ENCODE data around the gene POU2AF2.

DNA sequence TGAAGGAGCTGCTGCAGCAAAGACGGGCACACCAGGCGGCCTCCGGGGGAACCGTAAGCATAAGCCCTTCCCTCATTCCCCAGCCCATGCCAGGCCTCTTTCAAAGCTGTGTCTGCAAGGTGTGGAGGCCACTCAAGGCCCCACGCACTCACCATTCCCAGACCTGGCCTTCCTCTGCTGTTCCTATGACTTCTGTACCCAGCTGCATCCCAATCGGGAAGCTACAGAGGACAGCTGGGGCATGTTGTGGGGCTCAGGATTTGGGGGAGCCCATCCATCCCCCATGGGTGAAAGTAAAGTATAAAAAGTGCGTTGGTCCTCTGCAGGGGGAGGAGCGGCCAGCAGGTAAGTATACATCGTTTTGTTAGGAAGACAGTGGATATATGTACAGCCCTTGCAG, 55.0 kb downstream of the POU2AF2 start:
- TF ChIP-seq, protein P1, sequence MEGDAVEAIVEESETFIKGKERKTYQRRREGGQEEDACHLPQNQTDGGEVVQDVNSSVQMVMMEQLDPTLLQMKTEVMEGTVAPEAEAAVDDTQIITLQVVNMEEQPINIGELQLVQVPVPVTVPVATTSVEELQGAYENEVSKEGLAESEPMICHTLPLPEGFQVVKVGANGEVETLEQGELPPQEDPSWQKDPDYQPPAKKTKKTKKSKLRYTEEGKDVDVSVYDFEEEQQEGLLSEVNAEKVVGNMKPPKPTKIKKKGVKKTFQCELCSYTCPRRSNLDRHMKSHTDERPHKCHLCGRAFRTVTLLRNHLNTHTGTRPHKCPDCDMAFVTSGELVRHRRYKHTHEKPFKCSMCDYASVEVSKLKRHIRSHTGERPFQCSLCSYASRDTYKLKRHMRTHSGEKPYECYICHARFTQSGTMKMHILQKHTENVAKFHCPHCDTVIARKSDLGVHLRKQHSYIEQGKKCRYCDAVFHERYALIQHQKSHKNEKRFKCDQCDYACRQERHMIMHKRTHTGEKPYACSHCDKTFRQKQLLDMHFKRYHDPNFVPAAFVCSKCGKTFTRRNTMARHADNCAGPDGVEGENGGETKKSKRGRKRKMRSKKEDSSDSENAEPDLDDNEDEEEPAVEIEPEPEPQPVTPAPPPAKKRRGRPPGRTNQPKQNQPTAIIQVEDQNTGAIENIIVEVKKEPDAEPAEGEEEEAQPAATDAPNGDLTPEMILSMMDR (IDR thresholded peaks at IDR 0.05; ENCODE audit: poor library complexity) = no peak
- TF ChIP-seq EZH2phosphoT487 (IDR thresholded peaks at IDR 0.05; ENCODE audit: low read depth, severe bottlenecking, unreplicated experiment) = no peak

All from hepatocyte (in vitro differentiated cells).